ENCODE measurements around the gene HELZ2. TPM values are rescaled to one million over a fixed set of nuclear protein-coding genes. Genes with fewer than 3 reads are reported as not detected.
A peak's percentile ranks its signal among the peaks of the same experiment; 100 is the strongest.

HELZ2 gene
- total and polyA plus RNA-seq, 4 experiments from 2014 or later = 2.0 to 45.4 (median 23.0) TPM

DNA sequence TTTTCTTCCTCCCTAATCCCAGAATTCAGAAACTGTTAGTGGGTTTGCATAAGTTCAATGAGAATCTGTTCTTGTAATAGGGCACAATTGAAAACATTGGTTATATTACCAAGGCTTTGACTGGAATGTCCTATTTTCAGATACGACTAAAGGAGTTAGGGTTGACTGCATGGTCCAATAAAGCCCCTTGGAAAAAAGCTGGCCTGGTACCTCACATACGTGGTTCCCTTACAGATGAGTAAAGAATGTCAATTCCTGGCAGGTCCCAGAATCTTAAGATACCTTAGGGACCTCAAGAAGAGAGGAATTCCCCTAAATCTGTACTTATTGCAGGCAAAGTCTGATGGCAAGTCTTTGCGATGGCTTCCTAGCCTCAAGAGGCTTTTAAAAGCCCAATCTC lies 48.9 kb downstream of the HELZ2 start:
- Histone ChIP-seq H3K36me3 (ENCODE audit: insufficient read depth, low read length) (peaks cover 13% of the 10 kb centered on the region), H3K27ac (ENCODE audit: low read depth, low read length) (no peak overlapping the region), H3K27me3 (ENCODE audit: insufficient read depth, low read length) (no peaks in the 10 kb centered on the region), H3K4me1 (ENCODE audit: insufficient read depth, low read length) (peaks cover 15% of the 10 kb centered on the region), H3K9me3 (ENCODE audit: control insufficient read depth in 1 of 2, low read length in 2 of 2) (peaks cover 0 to 3% of the 10 kb centered on the region in 2 donors), H3K4me3 (ENCODE audit: low read length in 2 of 2) (no peak overlapping the region)
- Mint-ChIP-seq H3K4me3 (no peak overlapping the region), H3K36me3 (peaks cover 9% of the 10 kb centered on the region in 2 donors), H3K4me1 (peaks cover 4 to 22% (median 9%) of the 10 kb centered on the region in 4 donors), H3K9me3 (peaks cover 0 to 6% (median 0%) of the 10 kb centered on the region in 8 donors), H3K27me3 (no peaks in the 10 kb centered on the region), H3K27ac (peak overlapping the region in 2 of 7 donors; percentile 30 to 70)
- DNase-seq = no peak
- ChIA-PET POLR2A (ENCODE audit: partially characterized antibody) (interaction anchor here (6.9 kb wide), 1 partner anchor 12 kb away, joined by 84 read pairs; the partner anchor contains the start of gene PTK6), CTCF (ENCODE audit: partially characterized antibody) (no interaction called here)
- intact Hi-C loops (cut with micrococcal nuclease) = no loop called here

Other genes with a start within 250 kb of the HELZ2 start
- gene CHRNA4, start 212.9 kb downstream of the HELZ2 start, total RNA-seq = not detected
- gene CHRNA4, start 212.9 kb downstream of the HELZ2 start, polyA plus RNA-seq = not detected
- not detected for gene KCNQ2, start 101.6 kb downstream of the HELZ2 start, total RNA-seq
- gene KCNQ2, start 101.6 kb downstream of the HELZ2 start, polyA plus RNA-seq = not detected
- under 1 TPM; 0.36 to 0.81 TPM for gene EEF1A2, start 75.2 kb downstream of the HELZ2 start, total RNA-seq
- gene EEF1A2, start 75.2 kb downstream of the HELZ2 start, polyA plus RNA-seq = not detected
- gene PPDPF, start 53.5 kb downstream of the HELZ2 start, total RNA-seq = 100 to 1,000 TPM; 208 to 229 TPM
- gene PPDPF, start 53.5 kb downstream of the HELZ2 start, polyA plus RNA-seq = 100 to 1,000 TPM in 1 of 2 donors, 10 to 100 TPM in 1; 29.4 to 152 TPM
- gene PTK6, start 36.9 kb downstream of the HELZ2 start, total RNA-seq = not detected
- gene PTK6, start 36.9 kb downstream of the HELZ2 start, polyA plus RNA-seq = under 1 TPM; 0.31 to 0.59 TPM
- gene SRMS, start 26.5 kb downstream of the HELZ2 start, total RNA-seq = not detected
- gene SRMS, start 26.5 kb downstream of the HELZ2 start, polyA plus RNA-seq = not detected
- gene FNDC11, start 20.1 kb downstream of the HELZ2 start, total RNA-seq = 1 to 10 TPM in 1 of 2 experiments, under 1 TPM in 1; 0.38 to 1.2 TPM
- 1 to 10 TPM in 1 of 2 donors, under 1 TPM in 1; 0.41 to 1.5 TPM for gene FNDC11, start 20.1 kb downstream of the HELZ2 start, polyA plus RNA-seq
- gene GMEB2, start 52.9 kb upstream of the HELZ2 start, total RNA-seq = 10 to 100 TPM; 24.4 to 26.4 TPM
- 10 to 100 TPM in 1 of 2 donors, 1 to 10 TPM in 1; 4.5 to 16.6 TPM for gene GMEB2, start 52.9 kb upstream of the HELZ2 start, polyA plus RNA-seq
- 100 to 1,000 TPM; 110 to 120 TPM for gene STMN3, start 79.2 kb upstream of the HELZ2 start, total RNA-seq
- 10 to 100 TPM; 18.9 to 30.5 TPM for gene STMN3, start 79.2 kb upstream of the HELZ2 start, polyA plus RNA-seq
- 10 to 100 TPM; 30.9 to 36.0 TPM for gene RTEL1, start 84.1 kb upstream of the HELZ2 start, total RNA-seq
- 1 to 10 TPM; 1.3 to 5.4 TPM for gene RTEL1, start 84.1 kb upstream of the HELZ2 start, polyA plus RNA-seq
- gene TNFRSF6B, start 122.4 kb upstream of the HELZ2 start, total RNA-seq = not detected
- not detected for gene TNFRSF6B, start 122.4 kb upstream of the HELZ2 start, polyA plus RNA-seq
- 10 to 100 TPM; 85.6 to 92.0 TPM for gene ARFRP1, start 133.7 kb upstream of the HELZ2 start, total RNA-seq
- 10 to 100 TPM; 65.5 to 66.3 TPM for gene ARFRP1, start 133.7 kb upstream of the HELZ2 start, polyA plus RNA-seq
- gene ZGPAT, start 133.8 kb upstream of the HELZ2 start, total RNA-seq = 10 to 100 TPM; 51.8 to 55.3 TPM
- 10 to 100 TPM; 34.6 to 69.5 TPM for gene ZGPAT, start 133.8 kb upstream of the HELZ2 start, polyA plus RNA-seq
- gene LIME1, start 162.4 kb upstream of the HELZ2 start, total RNA-seq = 100 to 1,000 TPM; 162 to 169 TPM
- 100 to 1,000 TPM; 297 to 324 TPM for gene LIME1, start 162.4 kb upstream of the HELZ2 start, polyA plus RNA-seq
- 100 to 1,000 TPM; 121 to 124 TPM for gene SLC2A4RG, start 165.5 kb upstream of the HELZ2 start, total RNA-seq
- gene SLC2A4RG, start 165.5 kb upstream of the HELZ2 start, polyA plus RNA-seq = 1 to 10 TPM; 2.2 to 7.6 TPM

Data from CD4-positive, alpha-beta memory T cell (primary cell).